Neural progenitor cell (in vitro differentiated cells): ENCODE measurements around the gene OCA2. TPM values are rescaled to one million over a fixed set of nuclear protein-coding genes. Genes with fewer than 3 reads are reported as not detected.
A peak's percentile ranks its signal among the peaks of the same experiment; 100 is the strongest.

Experiments
- DNase-seq: peaks from one replicate; pipeline ENCODE4 v3.0.0-alpha.2; 2016; ENCODE audit warnings: low spot score
- H2AFZ ChIP-seq: fragments of 200-600 bp; sonication (generic); replicated peaks from 2 replicates; pipeline ENCODE4 v1.6.1; 2016; ENCODE audit warnings: antibody characterized with exemption
- H3F3A ChIP-seq: fragments of 200-600 bp; sonication (generic); 2 replicates; pipeline ENCODE4 v1.6.1; 2016; ENCODE audit warnings: antibody characterized with exemption, low read depth
- H3K27ac ChIP-seq: fragments of 200-600 bp; sonication (generic); 2 replicates; pipeline ENCODE4 v1.5.1; 2016; ENCODE audit warnings: mild to moderate bottlenecking
- H3K27me3 ChIP-seq: fragments of 200-600 bp; sonication (generic); 2 replicates; pipeline ENCODE4 v1.6.1; 2016; ENCODE audit warnings: mild to moderate bottlenecking, moderate library complexity
- H3K36me3 ChIP-seq: fragments of 200-600 bp; sonication (generic); 2 replicates; pipeline ENCODE4 v1.5.1; 2016
- H3K4me1 ChIP-seq: fragments of 200-600 bp; sonication (generic); 2 replicates; pipeline ENCODE4 v1.6.1; 2016; ENCODE audit warnings: mixed run types
- H3K4me2 ChIP-seq: fragments of 200-600 bp; sonication (generic); 2 replicates; pipeline ENCODE4 v1.6.1; 2016
- H3K4me3 ChIP-seq: fragments of 200-600 bp; sonication (generic); 2 replicates; pipeline ENCODE4 v1.5.1; 2016
- H3K79me2 ChIP-seq: fragments of 200-600 bp; sonication (generic); 2 replicates; pipeline ENCODE4 v1.6.1; 2016; ENCODE audit warnings: low read depth
- H3K9ac ChIP-seq: fragments of 200-600 bp; sonication (generic); 2 replicates; pipeline ENCODE4 v1.6.1; 2016
- H3K9me3 ChIP-seq: fragments of 200-600 bp; sonication (generic); 2 replicates; pipeline ENCODE4 v1.5.1; 2016; ENCODE audit warnings: low read depth
- H4K20me1 ChIP-seq: fragments of 200-600 bp; sonication (generic); 2 replicates; pipeline ENCODE4 v1.6.1; 2016; ENCODE audit warnings: low read depth
- H3K27ac Mint-ChIP-seq: 3 replicates; pipeline ENCODE4 v1.8.0; 2021; ENCODE audit warnings: mixed read lengths
- H3K27me3 Mint-ChIP-seq: 2 replicates; pipeline ENCODE4 v1.8.0; 2022; ENCODE audit warnings: low read depth, mild to moderate bottlenecking, inconsistent platforms, moderate library complexity, mixed read lengths; ENCODE audit not compliant: insufficient read depth
- H3K36me3 Mint-ChIP-seq: 3 replicates; pipeline ENCODE4 v1.8.0; 2021; ENCODE audit warnings: mixed read lengths
- H3K4me1 Mint-ChIP-seq: 3 replicates; pipeline ENCODE4 v1.8.0; 2021; ENCODE audit warnings: mixed read lengths
- H3K4me3 Mint-ChIP-seq: 3 replicates; pipeline ENCODE4 v1.8.0; 2021; ENCODE audit warnings: mild to moderate bottlenecking, moderate library complexity, mixed read lengths
- H3K9me3 Mint-ChIP-seq: 3 replicates; pipeline ENCODE4 v1.8.0; 2020; ENCODE audit warnings: mixed read lengths
- CTCF ChIP-seq: fragments of 200-600 bp; sonication (generic); IDR thresholded peaks from 2 replicates; pipeline ENCODE4 v1.5.1; 2017; ENCODE audit warnings: antibody characterized with exemption, mild to moderate bottlenecking
- EZH2 ChIP-seq: fragments of 200-600 bp; sonication (generic); IDR thresholded peaks from 2 replicates; pipeline ENCODE4 v1.6.1; 2017; ENCODE audit warnings: antibody characterized with exemption, mild to moderate bottlenecking, moderate library complexity
- EZH2phosphoT487 ChIP-seq: fragments of 200-600 bp; sonication (generic); IDR thresholded peaks from 2 replicates; pipeline ENCODE4 v1.6.1; 2017; ENCODE audit warnings: antibody characterized with exemption
- total RNA-seq: library from RNA; depleted of rRNA; stranded (reverse); fragments of >200 nt; gene quantifications from 2 replicates; pipeline ENCODE4 v1.2.3, GENCODE V29; 2015; ENCODE audit warnings: low replicate concordance

The OCA2 gene
- total RNA-seq, 1 donor from 2014 or later = 1.0 TPM

GRCh38 chr15:27934782-27935181 lies 164.3 kb downstream of the OCA2 start:
- Histone ChIP-seq H3K4me3 (no peak overlapping the region), H3K27me3 (no peaks in the 10 kb centered on the region), H3K9ac (no peak overlapping the region), H3K36me3 (no peaks in the 10 kb centered on the region), H3K4me2 (no peak overlapping the region), H3K79me2 (no peaks in the 10 kb centered on the region), H3K9me3 (no peaks in the 10 kb centered on the region), H3K4me1 (peaks cover 9% of the 10 kb centered on the region), H3F3A (no peaks in the 10 kb centered on the region), H2AFZ (peak overlapping the region; percentile 63), H4K20me1 (no peaks in the 10 kb centered on the region), H3K27ac (no peak overlapping the region)
- H3K4me1 Mint-ChIP-seq = peaks cover 8% of the 10 kb centered on the region
- H3K27me3 Mint-ChIP-seq = no peaks in the 10 kb centered on the region
- TF ChIP-seq EZH2phosphoT487 (no peak), EZH2 (no peak), CTCF (no peak)
- DNase-seq = no peak
- no peak overlapping the region for H3K4me3 Mint-ChIP-seq
- H3K27ac Mint-ChIP-seq = no peak overlapping the region
- H3K9me3 Mint-ChIP-seq = peaks cover 9% of the 10 kb centered on the region
- H3K36me3 Mint-ChIP-seq = no peaks in the 10 kb centered on the region

GRCh38 chr15:27933562-27933961 lies 165.6 kb downstream of the OCA2 start:
- no peaks in the 10 kb centered on the region for H3K27me3 Mint-ChIP-seq
- H3K9me3 Mint-ChIP-seq = peaks cover 9% of the 10 kb centered on the region
- Histone ChIP-seq H2AFZ (no peak overlapping the region), H3K4me1 (peaks cover 9% of the 10 kb centered on the region), H3K9me3 (no peaks in the 10 kb centered on the region), H3K79me2 (no peaks in the 10 kb centered on the region), H3K4me3 (no peak overlapping the region), H3K27ac (no peak overlapping the region), H3K27me3 (no peaks in the 10 kb centered on the region), H4K20me1 (no peaks in the 10 kb centered on the region), H3F3A (no peaks in the 10 kb centered on the region), H3K36me3 (no peaks in the 10 kb centered on the region), H3K9ac (no peak overlapping the region), H3K4me2 (no peak overlapping the region)
- H3K27ac Mint-ChIP-seq = no peak overlapping the region
- TF ChIP-seq EZH2phosphoT487 = no peak
- no peak for TF ChIP-seq EZH2
- TF ChIP-seq CTCF = no peak
- no peak for DNase-seq
- no peak overlapping the region for H3K4me3 Mint-ChIP-seq
- H3K4me1 Mint-ChIP-seq = peaks cover 8% of the 10 kb centered on the region
- no peaks in the 10 kb centered on the region for H3K36me3 Mint-ChIP-seq

- Histone ChIP-seq H3K9me3 (no peaks in the 10 kb centered on the region), H3K9ac (no peak overlapping the region), H3K4me3 (no peak overlapping the region), H4K20me1 (no peaks in the 10 kb centered on the region), H3K27ac (no peak overlapping the region), H3K27me3 (no peaks in the 10 kb centered on the region), H3K4me1 (peaks cover 9% of the 10 kb centered on the region), H3K4me2 (no peak overlapping the region), H3K79me2 (no peaks in the 10 kb centered on the region), H3K36me3 (no peaks in the 10 kb centered on the region), H3F3A (no peaks in the 10 kb centered on the region), H2AFZ (no peak overlapping the region)
- Mint-ChIP-seq H3K27ac (no peak overlapping the region), H3K27me3 (peaks cover 2% of the 10 kb centered on the region), H3K36me3 (no peaks in the 10 kb centered on the region), H3K4me3 (no peak overlapping the region), H3K9me3 (peaks cover 9% of the 10 kb centered on the region), H3K4me1 (peaks cover 8% of the 10 kb centered on the region)
- no peak for DNase-seq
- TF ChIP-seq EZH2 (no peak), EZH2phosphoT487 (no peak), CTCF (no peak)
Observed at GRCh38 chr15:27932600-27932999, 166.5 kb downstream of the OCA2 start.

GRCh38 chr15:27928386-27928785 lies 170.7 kb downstream of the OCA2 start:
- Mint-ChIP-seq H3K27ac (no peak overlapping the region), H3K9me3 (peaks cover 9% of the 10 kb centered on the region), H3K36me3 (no peaks in the 10 kb centered on the region), H3K4me3 (no peak overlapping the region), H3K4me1 (no peaks in the 10 kb centered on the region), H3K27me3 (peaks cover 2% of the 10 kb centered on the region)
- Histone ChIP-seq H3K36me3 (no peaks in the 10 kb centered on the region), H2AFZ (no peak overlapping the region), H3K27me3 (no peaks in the 10 kb centered on the region), H3F3A (no peaks in the 10 kb centered on the region), H3K4me3 (no peak overlapping the region), H3K79me2 (no peaks in the 10 kb centered on the region), H4K20me1 (no peaks in the 10 kb centered on the region), H3K4me2 (no peak overlapping the region), H3K4me1 (no peaks in the 10 kb centered on the region), H3K9me3 (no peaks in the 10 kb centered on the region), H3K27ac (no peak overlapping the region), H3K9ac (no peak overlapping the region)
- DNase-seq = peak; percentile 33
- TF ChIP-seq EZH2phosphoT487 = no peak
- TF ChIP-seq EZH2 = no peak
- no peak for TF ChIP-seq CTCF
